Upper lobe of left lung (tissue), 4 donors: Measurements from ENCODE around the gene ESR2.

ENCODE experiments used
- CTCF ChIP-seq, 6 experiments: fragments of 450-650 bp in 4 of 6; fragments of 200-600 bp in 2 of 6; sonication (generic) in 2 of 6; IDR thresholded peaks; one replicate each; pipeline ENCODE4 v1.5.1; 2016 to 2019; ENCODE audit warnings: antibody characterized with exemption in 6 of 6
- EP300 ChIP-seq, 4 donors: sonication (generic); formaldehyde crosslinking; IDR thresholded peaks; one replicate each; pipeline ENCODE4 v1.5.1; 2017; ENCODE audit warnings: antibody characterized with exemption in 4 of 4, control low read depth in 2 of 4
- POLR2AphosphoS5 ChIP-seq, 2 donors: sonication (generic); formaldehyde crosslinking; IDR thresholded peaks; one replicate each; pipeline ENCODE4 v1.5.1; 2017; ENCODE audit warnings: antibody characterized with exemption in 2 of 2

GRCh38 chr14:64221391-64222003 is 72.7 kb downstream of the ESR2 start:
- TF ChIP-seq CTCF (IDR thresholded peaks at IDR 0.05) (no peak), EP300 (IDR thresholded peaks at IDR 0.05) (peak in 1 of 4 donors; percentile 35), POLR2AphosphoS5 (IDR thresholded peaks at IDR 0.05) (peak in 1 of 2 donors; percentile 41)
